ENCODE data around the gene NFILZ.
"Not testable (repeated sequence)": the region's sequence is repeated elsewhere in the genome, so short reads cannot be mapped to it uniquely, and the experiment has no call there.

The NFILZ gene

DNA sequence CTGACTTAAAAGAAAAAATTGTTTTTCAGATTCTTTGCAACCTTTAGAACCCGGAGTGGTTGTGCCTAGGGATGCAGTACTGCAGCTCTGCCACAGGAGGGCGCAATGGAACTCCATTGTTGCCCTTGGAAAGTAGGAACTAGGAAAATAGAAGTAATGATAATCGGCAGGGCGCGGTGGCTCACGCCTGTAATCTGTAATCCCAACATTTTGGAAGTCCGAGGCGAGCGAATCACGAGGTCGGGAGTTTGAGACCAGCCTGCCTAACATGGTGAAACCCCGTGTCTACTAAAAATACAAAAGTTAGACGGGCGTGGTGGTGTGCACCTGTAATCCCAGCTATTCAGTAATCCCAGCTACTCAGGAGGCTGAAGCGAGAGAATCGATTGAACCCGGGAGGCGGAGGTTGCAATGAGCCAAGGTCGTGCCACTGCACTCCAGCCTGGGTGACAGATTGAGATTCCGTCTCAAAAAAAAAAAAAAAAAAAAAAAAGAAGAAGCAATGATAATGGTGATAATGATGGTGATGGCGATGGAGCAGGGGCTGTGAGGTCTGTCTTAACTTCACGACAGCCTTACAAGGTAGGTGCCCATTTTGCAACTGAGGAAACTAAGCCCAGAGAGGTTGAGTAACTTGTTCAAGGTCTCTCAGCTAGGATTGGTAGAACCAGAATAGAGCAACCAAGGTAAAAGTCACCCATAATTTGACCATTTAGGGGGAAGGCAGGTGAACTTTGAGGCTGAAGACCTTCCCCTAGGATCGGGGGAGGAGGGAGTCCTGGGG is 14.4 kb upstream of the NFILZ start:
- TF ChIP-seq, protein P1, sequence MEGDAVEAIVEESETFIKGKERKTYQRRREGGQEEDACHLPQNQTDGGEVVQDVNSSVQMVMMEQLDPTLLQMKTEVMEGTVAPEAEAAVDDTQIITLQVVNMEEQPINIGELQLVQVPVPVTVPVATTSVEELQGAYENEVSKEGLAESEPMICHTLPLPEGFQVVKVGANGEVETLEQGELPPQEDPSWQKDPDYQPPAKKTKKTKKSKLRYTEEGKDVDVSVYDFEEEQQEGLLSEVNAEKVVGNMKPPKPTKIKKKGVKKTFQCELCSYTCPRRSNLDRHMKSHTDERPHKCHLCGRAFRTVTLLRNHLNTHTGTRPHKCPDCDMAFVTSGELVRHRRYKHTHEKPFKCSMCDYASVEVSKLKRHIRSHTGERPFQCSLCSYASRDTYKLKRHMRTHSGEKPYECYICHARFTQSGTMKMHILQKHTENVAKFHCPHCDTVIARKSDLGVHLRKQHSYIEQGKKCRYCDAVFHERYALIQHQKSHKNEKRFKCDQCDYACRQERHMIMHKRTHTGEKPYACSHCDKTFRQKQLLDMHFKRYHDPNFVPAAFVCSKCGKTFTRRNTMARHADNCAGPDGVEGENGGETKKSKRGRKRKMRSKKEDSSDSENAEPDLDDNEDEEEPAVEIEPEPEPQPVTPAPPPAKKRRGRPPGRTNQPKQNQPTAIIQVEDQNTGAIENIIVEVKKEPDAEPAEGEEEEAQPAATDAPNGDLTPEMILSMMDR (IDR thresholded peaks at IDR 0.05; ENCODE audit: extremely low read depth, insufficient read depth, missing control alignments), result peak; percentile 77
- peak; percentile 64 for DNase-seq (ENCODE audit: low spot score)
- in situ Hi-C loops (cut with MboI; ENCODE audit: low pct_unique_long_range_greater_than_20kb, low sequenced_read_pairs, unreplicated experiment), result no loop called here

DNA sequence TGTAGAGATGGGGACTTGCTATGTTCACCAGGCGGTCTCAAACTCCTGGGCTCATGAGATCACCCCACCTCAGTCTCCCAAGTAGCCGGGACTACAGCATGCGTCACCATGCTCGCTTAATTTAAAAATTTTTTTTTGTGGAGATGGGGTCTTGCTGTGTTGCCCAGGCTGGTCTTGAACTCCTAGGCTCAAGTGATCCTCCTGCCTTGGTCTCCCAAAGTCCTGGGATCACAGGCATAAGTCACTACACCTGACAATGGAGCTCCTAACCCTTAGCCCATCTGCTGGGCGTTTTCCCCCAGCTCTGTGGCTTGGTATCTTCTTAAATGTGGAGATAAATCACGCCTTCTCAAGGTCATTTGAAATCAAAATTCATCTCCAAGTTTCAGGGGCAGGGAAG is 13.6 kb upstream of the NFILZ start:
- in situ Hi-C loops (cut with MboI; ENCODE audit: low pct_unique_long_range_greater_than_20kb, low sequenced_read_pairs, unreplicated experiment), result no loop called here
- no peak for DNase-seq (ENCODE audit: low spot score)
- TF ChIP-seq, protein P1 (IDR thresholded peaks at IDR 0.05; ENCODE audit: extremely low read depth, insufficient read depth, missing control alignments), result no peak

DNA sequence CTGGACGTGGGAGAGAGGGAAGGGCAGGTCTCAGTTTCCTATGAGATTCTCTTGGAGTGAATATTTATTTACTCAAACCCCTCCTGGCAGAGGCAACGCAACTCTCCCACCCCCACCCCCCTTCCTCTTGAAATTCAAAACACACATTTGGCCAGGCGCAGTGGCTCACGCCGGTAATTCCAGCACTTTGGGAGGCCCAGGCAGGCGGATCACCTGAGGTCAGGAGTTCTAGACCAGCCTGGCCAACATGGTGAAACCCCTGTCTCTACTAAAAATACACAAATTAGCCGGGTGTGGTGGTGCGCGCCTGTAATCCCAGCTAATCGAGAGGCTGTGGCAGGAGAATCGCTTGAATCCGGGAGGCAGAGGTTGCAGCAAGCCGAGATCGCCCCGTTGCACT is 13.1 kb upstream of the NFILZ start:
- in situ Hi-C loops (cut with MboI; ENCODE audit: low pct_unique_long_range_greater_than_20kb, low sequenced_read_pairs, unreplicated experiment); DNase-seq (ENCODE audit: low spot score): not testable (repeated sequence)

DNA sequence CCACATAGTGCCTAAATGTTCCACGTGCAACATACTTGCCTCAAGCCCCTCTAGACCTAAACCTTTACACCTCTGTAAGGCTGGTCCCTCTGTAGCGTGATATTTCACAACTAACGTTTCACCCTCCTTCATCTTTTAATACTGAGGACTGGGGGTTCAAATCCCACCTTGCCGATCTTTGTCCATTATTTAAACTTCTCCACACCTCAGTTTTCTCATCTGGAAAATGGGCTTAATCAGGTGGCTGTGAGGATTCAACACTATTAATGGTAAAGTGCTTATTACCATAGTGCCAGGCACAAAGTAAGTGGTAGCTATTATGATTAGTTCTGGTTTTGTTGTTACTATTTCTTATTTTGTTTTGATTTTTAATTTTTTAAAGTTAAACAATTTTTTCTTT is 12.4 kb upstream of the NFILZ start:
- TF ChIP-seq, protein P1 (IDR thresholded peaks at IDR 0.05; ENCODE audit: extremely low read depth, insufficient read depth, missing control alignments), result no peak
- DNase-seq (ENCODE audit: low spot score), result no peak
- in situ Hi-C loops (cut with MboI; ENCODE audit: low pct_unique_long_range_greater_than_20kb, low sequenced_read_pairs, unreplicated experiment), result no loop called here

DNA sequence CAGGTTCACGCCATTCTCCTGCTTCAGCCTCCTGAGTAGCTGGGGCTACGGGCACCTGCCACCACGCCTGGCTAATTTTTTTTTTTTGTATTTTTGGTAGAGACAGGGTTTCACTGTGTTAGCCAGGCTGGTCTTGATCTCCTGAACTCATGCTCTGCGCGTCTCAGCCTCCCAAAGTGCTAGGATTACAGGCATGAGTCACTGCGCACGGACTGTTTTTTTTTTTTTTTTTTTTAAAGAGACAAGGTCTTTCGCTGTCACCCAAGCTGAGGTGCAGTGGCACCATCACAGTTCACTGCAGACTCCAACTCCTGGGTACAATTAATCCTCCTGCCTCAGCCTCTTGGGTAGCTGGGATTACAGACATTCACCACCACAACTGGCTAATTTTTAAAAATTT is 11.7 kb upstream of the NFILZ start:
- TF ChIP-seq, protein P1 (IDR thresholded peaks at IDR 0.05; ENCODE audit: extremely low read depth, insufficient read depth, missing control alignments), result no peak
- in situ Hi-C loops (cut with MboI; ENCODE audit: low pct_unique_long_range_greater_than_20kb, low sequenced_read_pairs, unreplicated experiment), result no loop called here
- DNase-seq (ENCODE audit: low spot score), result no peak

DNA sequence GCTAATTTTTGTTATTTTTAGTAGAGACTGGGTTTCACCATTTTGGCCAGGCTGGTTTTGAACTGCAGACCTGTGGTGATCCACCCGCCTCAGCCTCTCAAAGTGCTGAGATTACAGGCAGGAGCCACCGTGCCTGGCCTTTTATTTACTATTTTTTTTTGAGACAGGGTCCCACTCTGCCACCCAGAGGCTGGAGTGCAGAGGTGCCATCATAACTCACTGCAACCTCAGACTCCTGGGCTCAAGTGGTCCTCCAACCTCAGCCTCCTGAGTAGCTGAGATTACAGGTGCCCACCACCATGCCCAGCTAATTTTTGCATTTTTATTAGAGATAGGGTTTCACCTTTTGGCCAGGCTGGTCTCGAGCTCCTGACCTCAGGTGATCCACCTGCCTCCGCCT is 7.5 kb upstream of the NFILZ start:
- DNase-seq (ENCODE audit: low spot score); in situ Hi-C loops (cut with MboI; ENCODE audit: low pct_unique_long_range_greater_than_20kb, low sequenced_read_pairs, unreplicated experiment): not testable (repeated sequence)

DNA sequence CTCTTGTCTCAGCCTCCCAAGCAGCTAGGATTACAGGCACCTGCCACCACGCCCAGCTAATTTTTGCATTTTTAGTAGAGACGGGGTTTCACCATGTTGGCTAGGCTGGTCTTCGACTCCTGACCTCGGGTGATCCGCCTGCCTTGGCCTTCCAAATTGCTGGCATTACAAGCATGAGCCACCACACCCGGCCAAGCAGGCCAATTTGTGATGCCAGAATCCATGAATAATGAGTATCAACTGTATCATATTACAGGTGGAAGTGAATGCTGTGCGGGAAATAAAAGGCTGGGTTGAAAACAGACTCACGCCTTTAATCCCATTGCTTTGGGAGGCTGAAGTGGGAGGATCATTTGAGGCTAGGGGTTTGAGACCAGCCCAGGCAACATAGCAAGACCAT is 3.6 kb upstream of the NFILZ start:
- in situ Hi-C loops (cut with MboI; ENCODE audit: low pct_unique_long_range_greater_than_20kb, low sequenced_read_pairs, unreplicated experiment), result no loop called here
- TF ChIP-seq, protein P1 (IDR thresholded peaks at IDR 0.05; ENCODE audit: extremely low read depth, insufficient read depth, missing control alignments), result no peak
- no peak for DNase-seq (ENCODE audit: low spot score)

DNA sequence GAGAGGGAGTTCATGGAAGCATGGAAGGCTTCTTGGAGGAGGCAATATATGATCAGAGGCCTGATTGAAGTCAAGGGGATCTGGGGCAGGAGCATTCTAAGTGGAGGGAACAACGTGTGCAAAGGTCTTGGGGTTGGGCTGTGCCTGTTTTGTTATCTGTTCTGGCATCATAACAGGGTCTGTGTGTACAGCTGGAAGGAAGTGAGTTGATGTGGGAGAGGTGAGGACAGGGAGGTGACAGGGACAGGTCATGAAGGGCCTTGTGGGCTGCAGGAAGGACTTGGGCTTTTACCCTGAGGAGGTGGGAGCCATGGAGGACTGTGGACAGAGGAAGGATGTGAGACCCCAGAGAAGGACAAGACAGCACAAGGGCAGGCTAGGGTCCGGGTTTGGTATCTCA is 1.2 kb upstream of the NFILZ start:
- no peak for DNase-seq (ENCODE audit: low spot score)
- in situ Hi-C loops (cut with MboI; ENCODE audit: low pct_unique_long_range_greater_than_20kb, low sequenced_read_pairs, unreplicated experiment), result no loop called here
- TF ChIP-seq, protein P1 (IDR thresholded peaks at IDR 0.05; ENCODE audit: extremely low read depth, insufficient read depth, missing control alignments), result no peak

Measured in GM13977 (cell line).